Esophagus muscularis mucosa (tissue), 3 donors: ENCODE results near the gene SDR9C7.

Experiments used
- CTCF ChIP-seq, 3 experiments: fragments of 200-600 bp in 2 of 3; fragments of 450-650 bp in 1 of 3; sonication (generic) in 2 of 3; IDR thresholded peaks; one replicate each; pipeline ENCODE4 v1.5.1; 2017 to 2019; ENCODE audit warnings: antibody characterized with exemption in 3 of 3, mild to moderate bottlenecking in 2 of 3, moderate library complexity in 1 of 3
- POLR2A ChIP-seq: fragments of 450-650 bp; IDR thresholded peaks from one replicate; pipeline ENCODE4 v1.6.1; 2017; ENCODE audit warnings: antibody characterized with exemption, moderate library complexity, mild to moderate bottlenecking, low read depth
- POLR2AphosphoS5 ChIP-seq, 2 donors: sonication (generic); formaldehyde crosslinking; IDR thresholded peaks; one replicate each; pipeline ENCODE4 v1.6.1; 2017; ENCODE audit warnings: antibody characterized with exemption in 2 of 2

- TF ChIP-seq POLR2A = no peak
- TF ChIP-seq CTCF (IDR thresholded peaks at IDR 0.05) = no peak
- TF ChIP-seq POLR2AphosphoS5 (IDR thresholded peaks at IDR 0.05) = no peak
Observed at GRCh38 chr12:56930241-56930640, 4.0 kb downstream of the SDR9C7 start.
